Stimulated activated CD4-positive, alpha-beta T cell treated with anti-CD3 and anti-CD28 coated beads, Interleukin-2, amount 100 ng/mL, for 48 hours (primary cell): ENCODE measurements around the gene RRP1B.
A peak's percentile ranks its signal among the peaks of the same experiment; 100 is the strongest.
"Not testable (repeated sequence)": the region's sequence is repeated elsewhere in the genome, so short reads cannot be mapped to it uniquely, and the experiment has no call there.

Experiments used
- DNase-seq, 2 donors: peaks; one replicate each; pipeline ENCODE4 v3.0.0-alpha.2; 2020

Gene RRP1B

GRCh38 chr21:43701936-43702784 lies 42.8 kb downstream of the RRP1B start:
- no peak for DNase-seq

DNA sequence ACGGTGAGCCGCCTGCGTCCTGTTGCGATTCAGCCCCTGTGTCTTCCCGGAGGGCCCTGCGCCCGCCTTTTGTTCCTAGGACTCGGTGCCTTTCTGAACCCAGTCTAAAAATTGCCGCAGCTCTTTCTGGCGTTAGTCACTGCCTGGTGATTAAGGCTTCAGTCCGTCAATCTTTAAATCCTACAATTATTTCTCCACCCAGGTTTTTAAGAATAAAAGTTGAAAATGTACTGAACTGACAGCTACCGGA lies 43.4 kb downstream of the RRP1B start:
- DNase-seq: no peak

DNA sequence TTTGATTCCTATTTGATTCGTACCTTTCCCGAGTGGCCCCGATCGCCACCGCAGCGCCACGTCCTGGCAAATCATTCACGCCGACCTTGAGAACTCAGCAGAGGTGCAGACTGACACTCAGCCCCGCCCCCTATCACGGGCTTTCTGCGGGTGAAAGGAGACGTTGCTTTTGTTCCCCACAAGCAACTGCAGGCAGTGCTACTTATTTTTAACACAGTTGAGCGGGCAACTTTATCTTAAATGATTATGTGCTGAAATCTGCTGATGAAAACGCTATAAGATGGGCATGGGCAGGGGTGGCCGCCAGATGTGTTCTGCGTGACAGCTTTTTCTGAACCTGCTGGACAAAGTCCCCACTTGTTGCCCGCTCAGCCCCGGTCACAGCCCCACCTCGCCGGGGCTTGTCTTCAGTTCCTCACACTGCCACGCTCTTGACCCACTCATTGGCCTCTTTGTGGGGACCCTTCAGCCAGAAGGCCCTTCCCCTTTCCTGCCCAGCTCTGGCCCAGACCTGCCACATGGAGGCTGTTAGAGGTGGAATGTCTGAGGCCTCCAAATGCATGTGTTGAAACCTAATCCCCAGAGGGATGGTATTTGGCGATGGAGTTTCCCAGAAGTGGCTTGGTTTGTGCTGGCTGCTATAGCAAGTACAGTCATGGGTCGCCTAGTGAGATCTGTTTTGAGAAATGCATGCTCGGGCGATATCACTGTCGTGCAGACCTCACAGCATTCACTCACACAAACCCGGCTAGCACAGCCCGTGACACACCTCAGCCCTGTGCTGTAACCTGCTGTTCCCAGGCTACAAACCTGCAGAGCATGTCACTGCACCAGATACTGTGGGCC lies 43.9 kb downstream of the RRP1B start:
- DNase-seq: no peak

DNA sequence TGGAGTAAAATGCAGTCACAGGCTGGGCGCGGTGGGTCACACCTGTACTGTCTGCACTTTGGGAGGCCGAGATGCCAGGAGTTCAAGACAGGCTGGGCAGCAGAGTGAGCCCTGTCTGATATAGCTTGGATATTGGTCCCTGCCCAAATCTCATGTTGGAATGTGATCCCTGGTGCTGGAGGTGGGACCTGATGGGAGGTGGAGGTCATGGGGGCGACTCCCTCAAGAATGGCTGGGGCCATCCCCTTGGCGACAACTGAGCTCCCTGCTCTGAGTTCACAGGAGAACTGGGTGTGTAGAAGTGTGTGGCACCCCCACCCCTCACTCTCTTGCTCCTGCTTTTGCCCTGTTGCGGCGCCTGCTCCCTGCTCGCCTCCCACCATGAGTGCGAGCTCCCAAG lies 48.1 kb downstream of the RRP1B start:
- no peak for DNase-seq

DNA sequence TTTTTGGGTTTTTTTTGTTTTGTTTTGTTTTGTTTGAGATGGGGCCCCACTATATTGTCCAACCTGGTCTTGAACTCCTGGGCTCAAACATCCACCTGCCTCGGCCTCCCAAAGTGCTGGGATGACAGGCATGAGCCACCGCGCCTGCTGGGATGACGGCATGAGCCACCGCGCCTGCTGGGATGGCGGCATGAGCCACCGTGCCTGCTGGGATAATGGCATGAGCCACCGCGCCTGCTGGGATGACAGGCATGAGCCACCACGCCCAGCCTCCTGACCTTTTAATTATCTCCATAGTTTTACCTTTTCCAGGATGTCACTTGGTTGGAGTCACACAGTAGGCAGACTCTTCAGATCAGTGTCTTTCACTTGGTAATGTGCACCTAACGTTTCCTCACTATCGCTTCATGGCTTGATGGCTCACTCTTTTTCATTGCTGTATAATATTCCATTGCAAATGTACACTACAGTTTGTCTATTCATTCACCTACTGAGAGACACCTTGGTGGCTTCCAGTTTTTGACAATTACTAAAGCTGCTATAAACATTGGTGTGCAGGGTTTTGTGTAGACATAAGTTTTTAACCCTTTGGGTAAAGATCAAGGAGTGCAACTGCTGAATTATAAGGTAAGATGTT lies 49.5 kb downstream of the RRP1B start:
- no peak for DNase-seq

DNA sequence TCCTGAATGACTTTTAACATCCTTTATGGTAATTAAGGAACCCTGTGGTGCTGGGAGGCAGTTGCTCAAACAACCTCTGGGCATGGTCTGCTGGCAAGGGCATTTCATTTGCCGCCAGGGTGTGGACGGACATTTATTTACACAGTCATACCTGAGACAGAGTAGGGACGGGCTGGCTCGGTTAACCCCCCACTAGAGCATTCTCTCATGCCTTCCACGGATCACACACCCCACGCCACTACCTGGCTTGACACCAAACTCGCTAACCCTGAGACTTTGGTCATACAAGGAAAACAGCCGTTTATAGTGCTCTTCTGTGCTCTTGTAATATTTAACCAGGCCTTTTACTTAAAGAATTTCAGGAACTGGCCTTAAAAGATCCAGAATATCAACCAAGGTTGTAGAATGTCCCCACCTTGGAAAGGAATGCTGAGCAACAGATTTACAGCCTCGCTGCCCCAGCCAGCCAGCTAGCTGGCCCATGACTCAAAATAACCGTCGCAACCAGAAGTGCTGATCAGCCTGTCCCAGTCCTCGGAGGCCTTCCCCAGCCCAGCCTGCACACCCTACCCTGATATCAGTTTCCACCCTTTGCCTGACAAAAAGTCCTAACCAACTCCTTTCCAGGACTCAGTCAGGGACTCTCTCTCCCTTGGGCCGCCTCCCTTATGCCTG lies 53.0 kb downstream of the RRP1B start:
- no peak for DNase-seq

- not testable (repeated sequence) for DNase-seq
These were observed 53.8 kb downstream of the RRP1B start for GRCh38 chr21:43713123-43713522.

DNA sequence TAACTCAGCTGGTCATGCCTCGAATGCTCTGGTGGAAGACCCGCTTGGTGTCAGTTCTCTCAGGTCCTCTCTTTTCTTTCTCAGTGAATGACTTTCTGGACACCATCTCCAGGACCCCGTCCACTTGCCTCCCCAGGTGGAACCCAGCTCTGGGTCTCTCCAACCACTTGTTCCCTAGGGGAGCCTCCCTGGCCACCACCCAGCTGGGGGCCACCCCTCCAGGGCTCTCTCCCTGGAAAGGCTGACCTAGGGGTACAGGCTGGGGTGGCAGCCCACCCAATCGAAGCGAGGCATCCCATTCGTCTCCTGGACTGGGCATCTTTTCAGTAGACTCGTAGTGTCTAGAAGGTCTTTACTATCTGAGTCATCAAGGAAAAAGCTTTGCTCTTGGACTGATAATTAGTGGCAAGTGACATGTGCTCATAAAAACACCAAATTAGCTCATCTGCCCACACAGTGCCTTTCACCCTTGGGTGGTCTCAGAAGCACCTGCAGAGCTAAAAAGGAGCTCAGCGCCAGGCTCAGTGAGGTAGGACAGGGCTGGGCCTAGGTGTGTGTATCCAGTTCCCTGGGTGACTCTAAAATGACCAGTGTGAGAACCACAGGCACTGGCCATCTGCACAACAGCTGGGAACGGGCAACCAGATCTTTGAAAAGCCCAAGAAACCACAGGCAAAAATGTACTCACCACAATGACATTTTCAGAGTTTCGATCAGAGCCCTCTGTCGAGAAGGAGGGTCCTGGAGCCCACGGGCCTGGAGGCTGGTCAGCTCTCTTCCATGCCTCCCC lies 57.2 kb downstream of the RRP1B start:
- no peak for DNase-seq

DNA sequence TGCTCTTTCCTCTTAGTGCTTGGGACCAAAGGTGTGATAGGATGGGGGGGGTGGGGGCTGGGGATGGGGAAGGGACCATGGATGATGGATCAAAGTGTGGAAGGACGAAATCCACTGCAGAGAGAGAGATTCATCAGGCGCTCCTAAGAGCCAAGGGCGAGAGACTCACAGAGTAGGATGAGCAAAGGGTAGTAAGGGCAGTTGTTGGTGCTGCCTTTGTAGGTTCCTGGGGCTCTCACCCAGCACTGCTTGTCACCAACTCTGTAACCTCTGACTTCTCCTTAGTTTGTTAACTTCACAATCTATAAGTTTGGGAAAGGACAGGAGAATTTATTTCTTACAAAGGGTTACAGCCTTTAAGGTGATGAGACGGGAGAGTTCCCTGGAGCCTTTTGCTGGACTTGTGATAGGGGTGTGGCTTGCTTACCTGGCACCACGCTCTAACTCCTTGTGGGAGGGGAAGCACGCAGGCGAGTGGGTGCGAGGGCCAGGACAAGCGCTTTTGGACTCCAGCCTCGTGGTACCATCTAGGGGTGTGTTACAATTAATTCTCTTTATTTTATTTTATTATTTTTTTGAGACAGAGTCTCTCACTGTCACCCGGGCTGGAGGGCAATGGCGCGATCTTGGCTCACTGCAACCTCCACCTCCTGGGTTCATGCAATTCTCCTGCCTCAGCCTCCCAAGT lies 58.0 kb downstream of the RRP1B start:
- DNase-seq: no peak

- DNase-seq: no peak
These were observed 58.9 kb downstream of the RRP1B start for GRCh38 chr21:43717967-43718871.

DNA sequence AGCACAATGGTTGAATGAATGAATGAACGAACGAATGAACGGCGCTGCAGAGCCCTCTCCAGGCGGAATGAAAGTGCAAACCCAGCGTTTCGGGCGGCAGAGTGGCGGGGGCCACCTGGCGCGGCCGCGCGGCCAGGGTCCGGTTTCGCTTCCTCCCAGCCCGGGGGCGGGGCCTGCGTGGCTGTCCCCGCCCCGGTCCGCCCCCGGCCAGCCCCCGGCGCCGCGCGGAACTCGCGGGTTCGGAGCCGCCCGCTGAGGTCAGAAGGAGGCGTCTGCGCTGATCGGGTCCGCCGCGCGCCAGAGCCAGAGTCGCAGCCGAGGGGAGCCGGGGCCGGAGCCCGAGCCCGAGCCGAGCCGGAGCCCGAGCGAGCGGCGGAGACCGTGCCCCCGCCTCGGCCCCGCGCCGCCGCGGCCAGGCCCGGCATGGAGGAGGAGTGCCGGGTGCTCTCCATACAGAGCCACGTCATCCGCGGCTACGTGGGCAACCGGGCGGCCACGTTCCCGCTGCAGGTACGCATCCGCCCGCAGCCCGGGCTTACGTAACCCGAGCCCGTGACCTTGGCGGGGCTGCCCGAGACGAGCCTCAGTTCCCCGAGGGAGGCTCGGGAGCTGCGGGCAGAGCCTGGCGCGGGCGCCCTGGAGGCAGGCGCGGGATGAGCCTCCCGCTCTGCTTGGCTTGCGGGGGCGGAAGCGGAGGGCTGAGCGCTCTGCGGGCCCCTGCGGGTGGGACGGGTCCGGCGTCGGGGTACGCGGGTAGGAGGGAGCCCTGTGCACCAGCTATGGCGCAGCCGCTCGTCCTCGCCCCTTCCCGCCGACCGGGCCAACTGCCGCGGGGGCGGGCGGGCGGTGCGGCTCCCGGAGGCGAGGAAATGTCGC lies 59.8 kb downstream of the RRP1B start, which contains the start of gene PDXK:
Gene PDXK, plus strand, starts transcription at position 258 of the 876 bp plus-strand sequence. Its CDS starts 166 bp downstream, at position 424.
- peak; percentile 68 to 71 for DNase-seq

DNA sequence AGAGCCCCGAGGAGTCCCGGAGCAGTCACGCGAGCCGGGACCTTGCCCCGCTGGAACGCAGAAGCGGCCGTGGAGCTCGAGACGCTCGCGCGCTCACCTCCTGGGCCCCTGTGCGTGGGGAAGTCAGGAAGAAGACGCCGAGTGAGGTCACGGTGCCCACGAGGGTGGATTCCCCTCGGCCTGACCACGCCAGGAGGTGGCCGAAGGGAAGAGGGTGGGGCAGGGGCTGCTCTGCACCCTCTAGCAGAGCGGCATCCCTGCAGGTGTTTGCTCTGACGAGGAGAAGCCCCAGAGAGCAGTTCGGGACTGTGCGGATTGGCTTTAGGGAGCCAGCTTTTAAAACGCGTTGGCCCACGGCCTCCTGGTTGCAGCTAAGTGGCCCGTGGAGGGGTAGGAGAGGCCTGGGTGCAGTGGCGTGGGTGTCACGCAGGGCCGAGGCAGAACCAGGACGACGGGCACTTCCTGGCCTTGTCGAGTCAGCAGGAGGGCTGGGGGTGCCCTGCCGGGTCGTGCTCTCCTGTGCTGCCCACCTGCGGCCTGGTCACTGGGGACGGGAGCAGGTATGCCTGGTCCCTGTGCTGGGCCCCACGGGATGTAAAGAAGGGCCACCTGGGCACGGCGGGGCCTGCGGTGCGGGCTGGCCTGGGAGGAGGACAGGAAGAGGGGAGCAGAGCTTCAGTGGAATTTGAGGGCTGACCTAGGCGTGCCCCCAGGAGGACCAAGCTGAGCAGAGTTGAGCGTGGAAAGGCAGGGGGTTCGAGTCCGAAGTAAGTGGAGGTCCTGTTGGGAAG lies 60.6 kb downstream of the RRP1B start:
- no peak for DNase-seq

GRCh38 chr21:43720539-43721166 lies 61.3 kb downstream of the RRP1B start:
- DNase-seq: no peak

GRCh38 chr21:43721206-43721605 lies 61.8 kb downstream of the RRP1B start:
- DNase-seq: no peak

GRCh38 chr21:43721939-43722338 lies 62.6 kb downstream of the RRP1B start:
- DNase-seq: no peak

DNA sequence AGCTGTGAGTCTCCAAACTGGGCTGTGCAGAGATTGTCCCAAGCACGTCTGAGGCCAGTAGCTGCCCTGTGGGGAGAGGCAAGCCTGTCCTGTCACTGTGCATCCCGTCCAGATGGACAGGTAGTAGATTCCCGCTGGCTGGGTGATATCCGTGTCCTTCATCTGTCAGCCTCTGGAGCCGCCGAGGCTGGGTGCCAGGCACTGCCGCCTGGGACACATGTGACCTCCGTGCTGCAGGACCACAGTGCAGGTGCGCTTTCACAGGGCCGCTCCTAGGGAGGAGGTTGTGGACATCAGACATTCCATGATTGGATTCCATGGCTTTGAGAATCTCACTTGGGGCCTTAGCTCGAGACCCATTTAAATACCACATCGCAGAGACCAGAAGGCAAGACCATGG lies 64.3 kb downstream of the RRP1B start:
- DNase-seq: no peak

GRCh38 chr21:43726686-43727518 lies 67.5 kb downstream of the RRP1B start:
- DNase-seq: no peak
